Fibroblast of villous mesenchyme (primary cell): ENCODE results near the gene PRKCH. TPM values are rescaled to one million over a fixed set of nuclear protein-coding genes. Genes with fewer than 3 reads are reported as not detected.

Source experiments
- DNase-seq: peaks from one replicate; pipeline ENCODE4 v3.0.0-alpha.2; 2010; ENCODE audit warnings: low read depth
- H3K4me3 ChIP-seq: 2 replicates; pipeline ENCODE4 v1.5.1; 2011; ENCODE audit warnings: low read depth, mild to moderate bottlenecking, low read length
- CTCF ChIP-seq: IDR thresholded peaks from 2 replicates; pipeline ENCODE4 v1.5.1; 2012; ENCODE audit warnings: low read depth, mild to moderate bottlenecking, low read length; ENCODE audit not compliant: insufficient read depth
- total RNA-seq: library from RNA; depleted of rRNA; stranded (reverse); fragments of >200 nt; gene quantifications from 2 replicates; pipeline ENCODE4 v1.2.3, GENCODE V29; 2012

Gene PRKCH
- total RNA-seq, 1 donor: 2.6 TPM

GRCh38 chr14:61571917-61572316 lies 250.5 kb downstream of the PRKCH start:
- no peak for TF ChIP-seq CTCF
- no peak for DNase-seq
- H3K4me3 ChIP-seq: no peak overlapping the region

GRCh38 chr14:61573321-61573720 lies 251.9 kb downstream of the PRKCH start:
- DNase-seq: no peak
- TF ChIP-seq CTCF: no peak
- H3K4me3 ChIP-seq: no peak overlapping the region

GRCh38 chr14:61573748-61574513 lies 252.6 kb downstream of the PRKCH start:
- TF ChIP-seq CTCF: no peak
- no peak overlapping the region for H3K4me3 ChIP-seq
- DNase-seq: peak; percentile 76

- no peak for TF ChIP-seq CTCF
- no peak overlapping the region for H3K4me3 ChIP-seq
- DNase-seq: no peak
Measured at GRCh38 chr14:61574514-61574807, 253.1 kb downstream of the PRKCH start.

GRCh38 chr14:61575126-61575525 lies 253.7 kb downstream of the PRKCH start:
- H3K4me3 ChIP-seq: no peak overlapping the region
- DNase-seq: no peak
- TF ChIP-seq CTCF: no peak

- no peak for DNase-seq
- TF ChIP-seq CTCF: no peak
- no peak overlapping the region for H3K4me3 ChIP-seq
Measured at GRCh38 chr14:61575551-61576150, 254.3 kb downstream of the PRKCH start.
